Right cardiac atrium (tissue), 5 donors: ENCODE results near the gene CAPZB. TPM values are rescaled to one million over a fixed set of nuclear protein-coding genes. Genes with fewer than 3 reads are reported as not detected.

ENCODE experiments used
- ATAC-seq, 2 donors: fragments of 200-7000 bp; cut with Tn5 transposase; one replicate each; pipeline versions ENCODE4 v1.8.0 to v1.9.1; 2020; ENCODE audit warnings: moderate library complexity in 2 of 2, mild to moderate bottlenecking in 1 of 2
- DNase-seq, 3 donors: peaks; one replicate each; pipeline ENCODE4 v3.0.0-alpha.2; 2020
- H3K27ac ChIP-seq: one replicate; pipeline ENCODE4 v1.5.1; 2013; ENCODE audit warnings: mild to moderate bottlenecking, low read length, control low read depth, moderate library complexity
- H3K27me3 ChIP-seq: one replicate; pipeline ENCODE4 v1.6.1; 2013; ENCODE audit not compliant: control insufficient read depth, insufficient read depth
- H3K4me1 ChIP-seq: one replicate; pipeline ENCODE4 v1.6.1; 2013; ENCODE audit warnings: low read length; ENCODE audit not compliant: control insufficient read depth, insufficient read depth
- H3K4me3 ChIP-seq: one replicate; pipeline ENCODE4 v1.5.1; 2013; ENCODE audit warnings: low read length, control low read depth
- H3K9me3 ChIP-seq: one replicate; pipeline ENCODE4 v1.6.1; 2013; ENCODE audit warnings: low read length; ENCODE audit not compliant: control insufficient read depth
- WGBS: extraction: QIAGEN DNeasy Blood & Tissue Kit; methylation state at CpG from one replicate; pipeline ENCODE4 v1.1.7; 2013; 5-methylcytosine and 5-hydroxymethylcytosine counted together
- intact Hi-C, 4 donors: fragments of 100-400 bp; cut with DNase I; formaldehyde crosslinking; loops; one replicate each; pipeline versions ENCODE4 v1.11.0 to v1.14.0; 2022 to 2023
- polyA plus RNA-seq: library from polyadenylated mRNA; stranded (reverse); fragments of 200-250 nt; gene quantifications from one replicate; pipeline ENCODE4 v1.2.3, GENCODE V29; 2013
- total RNA-seq, 4 donors: library from RNA; stranded (reverse); fragmentation: NEBNext Ultra II Directional; extraction: Animal tissue kit (Norgen Biotek cat#: 25700); gene quantifications; one replicate each; pipeline ENCODE4 v1.2.1, GENCODE V29; 2021
- donor health status: healthy with polysubstance abuse.
- donor health status: DM: no; HTN: yes; CAD: no.
- donor health status: DM: no; HTN: no; CAD: no.
- donor health status: DM: no; HTN: yes; CAD: no; lungs with severe emphysema.
- donor health status: DM: yes; HTN: yes; CAD: no.

CAPZB gene
- total and polyA plus RNA-seq, 5 donors: 226 to 255 (median 228) TPM

GRCh38 chr1:19332832-19333231, 152.5 kb downstream of the CAPZB start:
- no peak overlapping the region for H3K4me3 ChIP-seq
- no peaks in the 10 kb centered on the region for H3K4me1 ChIP-seq
- peak in 1 of 3 donors; percentile 40 for DNase-seq
- intact Hi-C loops: no loop called here
- H3K27ac ChIP-seq: no peak overlapping the region
- 91% methylated on average over 12 of the region's 12 CpGs for WGBS
- H3K27me3 ChIP-seq: no peaks in the 10 kb centered on the region
- no peaks in the 10 kb centered on the region for H3K9me3 ChIP-seq
- no peak for ATAC-seq

- WGBS: 88% methylated on average over 13 of the region's 13 CpGs
- ATAC-seq (peak in 1 of 2 donors; percentile 3), DNase-seq (no peak)
- no peaks in the 10 kb centered on the region for H3K4me1 ChIP-seq
- no peak overlapping the region for H3K27ac ChIP-seq
- H3K4me3 ChIP-seq: no peak overlapping the region
- H3K9me3 ChIP-seq: no peaks in the 10 kb centered on the region
- H3K27me3 ChIP-seq: no peaks in the 10 kb centered on the region
- intact Hi-C loops: no loop called here
These were observed 154.0 kb downstream of the CAPZB start for GRCh38 chr1:19331262-19331878.

GRCh38 chr1:19330449-19331135, 154.7 kb downstream of the CAPZB start:
- Histone ChIP-seq H3K4me3 (no peak overlapping the region), H3K4me1 (no peaks in the 10 kb centered on the region), H3K9me3 (no peaks in the 10 kb centered on the region), H3K27me3 (no peaks in the 10 kb centered on the region), H3K27ac (no peak overlapping the region)
- intact Hi-C loops: no loop called here
- peak in 1 of 3 donors; percentile 8 for DNase-seq
- WGBS: 90% methylated on average over 14 of the region's 14 CpGs
- ATAC-seq: no peak

- H3K27ac ChIP-seq: no peak overlapping the region
- intact Hi-C loops: no loop called here
- no peaks in the 10 kb centered on the region for H3K4me1 ChIP-seq
- DNase-seq (no peak), ATAC-seq (no peak)
- no peaks in the 10 kb centered on the region for H3K27me3 ChIP-seq
- H3K4me3 ChIP-seq: no peak overlapping the region
- no peaks in the 10 kb centered on the region for H3K9me3 ChIP-seq
- 92% methylated on average over 5 of the region's 5 CpGs for WGBS
These were observed 155.7 kb downstream of the CAPZB start for GRCh38 chr1:19329611-19330010.

DNA sequence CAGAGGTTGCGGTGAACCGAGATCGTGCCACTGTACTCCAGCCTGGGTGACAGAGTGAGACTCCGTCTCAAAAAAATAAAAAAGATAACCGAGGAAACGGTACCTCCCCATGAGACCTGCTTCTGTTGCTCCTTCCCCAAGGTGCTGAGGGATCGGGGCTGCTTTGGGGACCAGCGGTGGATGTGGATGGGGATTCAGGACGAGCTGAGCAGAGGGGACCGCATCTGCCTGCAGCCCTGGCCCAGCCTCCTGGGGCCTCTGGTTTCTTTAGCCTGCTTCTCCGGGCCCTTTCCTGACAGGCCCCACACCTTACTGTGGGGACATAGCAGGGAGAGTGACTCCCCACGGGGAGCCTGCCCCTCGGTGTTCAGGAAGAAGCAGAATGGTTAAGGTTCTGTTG, 156.2 kb downstream of the CAPZB start:
- no peaks in the 10 kb centered on the region for H3K4me1 ChIP-seq
- no peak overlapping the region for H3K4me3 ChIP-seq
- intact Hi-C loops: no loop called here
- H3K27ac ChIP-seq: no peak overlapping the region
- WGBS: 88% methylated on average over 13 of the region's 13 CpGs
- H3K9me3 ChIP-seq: no peaks in the 10 kb centered on the region
- no peaks in the 10 kb centered on the region for H3K27me3 ChIP-seq
- no peak for ATAC-seq
- no peak for DNase-seq

DNA sequence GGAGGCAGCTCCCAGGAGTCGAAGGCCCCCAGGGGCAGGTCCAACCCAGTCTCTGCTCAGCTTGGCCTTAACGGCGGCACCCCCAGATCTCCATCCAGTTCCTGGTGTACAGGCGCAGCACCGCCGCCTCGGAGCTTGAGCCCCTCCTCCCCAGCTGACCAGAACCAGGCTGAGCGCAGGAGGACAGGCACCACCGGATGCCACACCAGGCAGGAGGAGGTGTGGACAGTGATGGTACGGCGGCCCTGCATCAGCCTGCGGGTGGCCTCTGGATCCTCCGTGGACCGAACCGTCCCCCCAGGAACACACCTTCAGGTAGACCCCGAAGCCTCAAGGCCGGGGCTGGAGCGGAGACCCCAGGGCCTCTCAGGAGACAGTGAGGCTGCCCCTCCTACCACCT, 156.9 kb downstream of the CAPZB start:
- no peak overlapping the region for H3K4me3 ChIP-seq
- intact Hi-C loops: no loop called here
- H3K27ac ChIP-seq: no peak overlapping the region
- no peak for ATAC-seq
- H3K27me3 ChIP-seq: no peaks in the 10 kb centered on the region
- no peak for DNase-seq
- H3K4me1 ChIP-seq: no peaks in the 10 kb centered on the region
- 95% methylated on average over 18 of the region's 18 CpGs for WGBS
- H3K9me3 ChIP-seq: no peaks in the 10 kb centered on the region

DNA sequence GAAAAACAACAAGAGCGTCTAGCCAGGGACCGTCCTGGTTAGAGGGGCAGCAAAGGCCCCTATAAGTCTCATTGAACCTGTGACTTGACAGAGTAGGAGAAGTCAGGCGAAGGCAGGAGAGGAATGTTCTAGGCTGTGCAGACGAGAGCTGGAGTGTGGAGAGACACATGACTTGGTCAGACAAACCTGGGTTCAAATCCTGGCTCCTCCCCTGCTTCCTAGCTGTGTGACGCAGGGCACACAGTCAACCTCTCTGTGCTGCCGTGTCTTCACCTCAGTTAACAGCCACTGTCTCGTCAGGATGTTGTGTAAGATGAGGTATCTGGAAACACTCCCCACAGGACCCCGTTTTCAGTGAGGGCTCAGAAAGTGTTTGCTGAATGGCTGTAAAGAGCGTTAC, 157.6 kb downstream of the CAPZB start:
- intact Hi-C loops: no loop called here
- ATAC-seq (no peak), DNase-seq (no peak)
- H3K27ac ChIP-seq: no peak overlapping the region
- H3K4me1 ChIP-seq: no peaks in the 10 kb centered on the region
- 87% methylated on average over 9 of the region's 9 CpGs for WGBS
- H3K4me3 ChIP-seq: no peak overlapping the region
- H3K9me3 ChIP-seq: no peaks in the 10 kb centered on the region
- H3K27me3 ChIP-seq: no peaks in the 10 kb centered on the region

DNA sequence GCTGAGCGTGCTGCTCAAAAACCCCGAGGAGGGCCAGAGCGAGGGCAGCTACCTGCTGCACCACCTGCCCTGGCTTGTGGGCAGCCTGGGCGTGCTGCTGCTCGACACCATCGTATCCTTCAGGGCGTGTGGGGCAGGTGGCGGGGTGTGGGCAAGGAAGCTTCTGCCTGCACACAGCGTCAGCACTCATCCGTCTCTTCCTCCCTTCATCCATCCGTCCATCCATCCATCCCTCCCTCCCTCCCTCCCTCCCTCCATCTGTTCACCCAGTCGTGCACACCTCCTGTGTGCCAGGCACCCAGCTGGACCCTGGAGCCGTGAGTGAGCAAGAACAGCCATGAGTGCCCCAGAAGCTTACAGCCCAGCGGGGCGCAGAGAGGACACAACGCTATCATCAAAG, 158.0 kb downstream of the CAPZB start:
- Histone ChIP-seq H3K27ac (no peak overlapping the region), H3K4me1 (no peaks in the 10 kb centered on the region), H3K9me3 (no peaks in the 10 kb centered on the region), H3K4me3 (no peak overlapping the region), H3K27me3 (no peaks in the 10 kb centered on the region)
- 84% methylated on average over 16 of the region's 16 CpGs for WGBS
- ATAC-seq (no peak), DNase-seq (no peak)
- intact Hi-C loops: no loop called here

DNA sequence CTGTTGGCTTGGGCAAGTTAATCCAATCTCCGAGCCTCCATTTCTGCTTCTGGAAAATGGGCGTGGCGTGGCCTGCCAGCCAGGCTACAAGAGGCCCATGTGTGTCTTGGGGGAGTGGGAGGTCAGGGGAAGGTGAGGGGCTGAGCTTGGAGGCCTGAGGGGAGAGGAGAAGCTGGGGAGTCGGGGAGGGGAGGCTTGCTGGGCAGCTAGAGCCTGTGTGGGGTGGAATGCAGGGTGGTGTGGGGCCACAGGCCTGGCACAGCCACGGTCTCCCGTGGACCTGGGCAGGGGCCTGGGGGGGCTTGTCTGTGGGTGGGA, 158.6 kb downstream of the CAPZB start:
- DNase-seq (no peak), ATAC-seq (no peak)
- intact Hi-C loops: no loop called here
- 91% methylated on average over 6 of the region's 6 CpGs for WGBS
- Histone ChIP-seq H3K4me3 (no peak overlapping the region), H3K27ac (no peak overlapping the region), H3K9me3 (no peaks in the 10 kb centered on the region), H3K4me1 (no peaks in the 10 kb centered on the region), H3K27me3 (no peaks in the 10 kb centered on the region)

DNA sequence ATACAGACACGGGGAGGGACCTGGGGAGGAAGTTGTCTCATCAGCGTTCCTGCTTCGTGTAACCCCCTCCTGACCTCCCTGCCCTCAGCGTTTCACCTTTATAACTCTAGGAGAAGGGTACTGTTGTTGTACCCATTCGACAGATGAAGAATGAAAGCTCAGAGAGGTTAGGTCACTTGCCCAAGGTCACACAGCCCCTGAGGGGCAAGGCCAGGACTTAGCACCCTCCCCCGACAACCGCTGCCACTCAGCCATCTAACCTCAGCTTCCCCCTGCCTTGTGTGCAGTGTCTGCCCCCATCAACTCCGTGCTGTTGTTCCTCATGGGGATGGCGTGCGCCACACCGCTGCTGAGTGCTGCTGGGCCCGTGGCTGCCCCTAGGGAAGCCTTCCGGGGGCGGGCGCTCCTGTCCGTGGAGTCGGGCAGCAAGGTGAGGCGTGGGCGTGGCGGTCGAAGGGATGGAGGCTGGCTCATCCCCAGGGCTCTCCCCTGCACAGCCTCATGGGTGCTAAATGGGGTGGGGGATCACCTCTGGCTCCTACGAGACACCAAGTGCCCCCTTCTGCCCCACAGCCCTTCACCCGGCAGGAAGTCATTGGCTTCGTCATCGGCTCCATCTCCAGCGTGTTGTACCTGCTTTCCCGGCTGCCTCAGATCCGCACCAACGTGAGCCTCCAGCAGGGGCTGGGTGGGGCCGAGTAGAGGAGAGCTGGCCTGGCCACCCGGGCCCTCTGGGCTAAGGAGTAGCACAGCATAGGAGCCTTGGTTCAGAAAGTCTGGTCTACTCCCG, 159.2 kb downstream of the CAPZB start:
- no peak for DNase-seq
- no peaks in the 10 kb centered on the region for H3K9me3 ChIP-seq

DNA sequence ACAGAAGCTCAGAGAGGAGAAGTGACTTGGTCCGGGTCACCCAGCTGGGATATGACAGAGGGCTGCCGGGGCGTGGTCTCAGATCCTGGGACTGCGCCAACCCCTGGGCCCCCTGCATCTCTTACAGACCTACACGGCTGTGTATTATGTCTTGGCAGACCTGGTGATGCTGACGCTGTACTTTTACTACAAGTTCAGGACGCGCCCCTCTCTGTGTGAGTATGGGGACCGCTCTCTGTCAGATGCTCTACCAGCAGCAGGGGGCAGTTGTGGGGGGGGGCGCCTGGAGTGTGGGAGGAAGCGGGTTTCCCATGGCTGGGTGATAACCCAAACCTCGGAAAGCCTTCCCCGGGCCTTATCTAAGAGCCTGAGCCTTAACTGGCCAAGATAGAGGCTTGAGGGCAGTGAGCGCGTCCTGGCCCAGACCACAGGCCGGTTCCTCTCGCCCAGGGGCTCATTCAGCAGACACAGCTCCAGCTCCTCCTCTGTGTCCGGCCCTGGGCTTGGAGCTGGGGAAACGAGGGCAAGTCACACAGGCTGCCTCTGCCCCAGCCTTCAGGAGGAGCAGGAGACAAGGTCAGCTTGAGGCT, 159.9 kb downstream of the CAPZB start:
- no peaks in the 10 kb centered on the region for H3K9me3 ChIP-seq
- 76% methylated on average over 19 of the region's 19 CpGs for WGBS
- H3K4me1 ChIP-seq: no peaks in the 10 kb centered on the region
- DNase-seq (no peak), ATAC-seq (peak in 1 of 2 donors; percentile 6)
- intact Hi-C loops: no loop called here
- no peak overlapping the region for H3K27ac ChIP-seq
- H3K27me3 ChIP-seq: no peaks in the 10 kb centered on the region
- no peak overlapping the region for H3K4me3 ChIP-seq

More for the DNA sequence above, 159.2 kb downstream of the CAPZB start:
- no peak for ATAC-seq
- 82% methylated on average over 32 of the region's 32 CpGs for WGBS
- intact Hi-C loops: no loop called here
- Histone ChIP-seq H3K27me3 (no peaks in the 10 kb centered on the region), H3K4me1 (no peaks in the 10 kb centered on the region), H3K4me3 (no peak overlapping the region), H3K27ac (no peak overlapping the region)
